GM19023 (cell line): ENCODE data around the gene TRIM14.

Experiments used
- ATAC-seq: cut with Tn5 transposase; IDR thresholded peaks from one replicate; pipeline ENCODE4 v1.9.1; 2021; ENCODE audit warnings: mild to moderate bottlenecking, moderate library complexity; ENCODE audit not compliant: unreplicated experiment

The TRIM14 gene

GRCh38 chr9:98118640-98119601 is at the start of gene TRIM14:
TSS of gene TRIM14 (minus strand) at chr9:98119222. CDS start at chr9:98119188, 34 bp downstream.
- peak; percentile 65 for ATAC-seq

- no peak for ATAC-seq
Observed at GRCh38 chr9:98168153-98168780, 49.2 kb upstream of the TRIM14 start.

- no peak for ATAC-seq
Observed at GRCh38 chr9:98164912-98165311, 45.9 kb upstream of the TRIM14 start.

GRCh38 chr9:98162613-98163012 is 43.6 kb upstream of the TRIM14 start:
- ATAC-seq = no peak

- ATAC-seq = no peak
Observed at GRCh38 chr9:98161851-98162250, 42.8 kb upstream of the TRIM14 start.

GRCh38 chr9:98159790-98160189 is 40.8 kb upstream of the TRIM14 start:
- no peak for ATAC-seq

- ATAC-seq = no peak
Observed at GRCh38 chr9:98159301-98159700, 40.3 kb upstream of the TRIM14 start.

GRCh38 chr9:98158071-98158831 is 39.2 kb upstream of the TRIM14 start:
- ATAC-seq = no peak

- no peak for ATAC-seq
Observed at GRCh38 chr9:98157372-98157771, 38.4 kb upstream of the TRIM14 start.

GRCh38 chr9:98154678-98155077 is 35.7 kb upstream of the TRIM14 start:
- no peak for ATAC-seq

GRCh38 chr9:98152526-98152925 is 33.5 kb upstream of the TRIM14 start:
- ATAC-seq = no peak

GRCh38 chr9:98150721-98151120 is 31.7 kb upstream of the TRIM14 start:
- ATAC-seq = no peak

GRCh38 chr9:98150164-98150563 is 31.1 kb upstream of the TRIM14 start:
- ATAC-seq = no peak

GRCh38 chr9:98149422-98149821 is 30.4 kb upstream of the TRIM14 start:
- no peak for ATAC-seq

GRCh38 chr9:98148486-98148885 is 29.5 kb upstream of the TRIM14 start:
- ATAC-seq = no peak

- no peak for ATAC-seq
Observed at GRCh38 chr9:98147582-98147981, 28.6 kb upstream of the TRIM14 start.

GRCh38 chr9:98146101-98146991 is 27.3 kb upstream of the TRIM14 start:
- ATAC-seq = no peak

- ATAC-seq = no peak
Observed at GRCh38 chr9:98144631-98145030, 25.6 kb upstream of the TRIM14 start.

GRCh38 chr9:98144076-98144475 is 25.1 kb upstream of the TRIM14 start:
- ATAC-seq = no peak

- ATAC-seq = no peak
Observed at GRCh38 chr9:98142925-98143481, 24.0 kb upstream of the TRIM14 start.
